NT2/D1 (cell line): ENCODE data around the gene RAB17.

ENCODE experiments used
- SUZ12 ChIP-seq: IDR thresholded peaks from 2 replicates; pipeline ENCODE4 v1.6.1; 2011; ENCODE audit not compliant: insufficient read length, insufficient read depth; ENCODE audit errors: extremely low read depth
- YY1 ChIP-seq: IDR thresholded peaks from 2 replicates; pipeline ENCODE4 v1.6.1; 2011; ENCODE audit not compliant: insufficient read length, insufficient read depth
- ZNF274 ChIP-seq: IDR thresholded peaks from 2 replicates; pipeline ENCODE4 v1.6.1; 2011; ENCODE audit warnings: mild to moderate bottlenecking, low read depth, low read length

DNA sequence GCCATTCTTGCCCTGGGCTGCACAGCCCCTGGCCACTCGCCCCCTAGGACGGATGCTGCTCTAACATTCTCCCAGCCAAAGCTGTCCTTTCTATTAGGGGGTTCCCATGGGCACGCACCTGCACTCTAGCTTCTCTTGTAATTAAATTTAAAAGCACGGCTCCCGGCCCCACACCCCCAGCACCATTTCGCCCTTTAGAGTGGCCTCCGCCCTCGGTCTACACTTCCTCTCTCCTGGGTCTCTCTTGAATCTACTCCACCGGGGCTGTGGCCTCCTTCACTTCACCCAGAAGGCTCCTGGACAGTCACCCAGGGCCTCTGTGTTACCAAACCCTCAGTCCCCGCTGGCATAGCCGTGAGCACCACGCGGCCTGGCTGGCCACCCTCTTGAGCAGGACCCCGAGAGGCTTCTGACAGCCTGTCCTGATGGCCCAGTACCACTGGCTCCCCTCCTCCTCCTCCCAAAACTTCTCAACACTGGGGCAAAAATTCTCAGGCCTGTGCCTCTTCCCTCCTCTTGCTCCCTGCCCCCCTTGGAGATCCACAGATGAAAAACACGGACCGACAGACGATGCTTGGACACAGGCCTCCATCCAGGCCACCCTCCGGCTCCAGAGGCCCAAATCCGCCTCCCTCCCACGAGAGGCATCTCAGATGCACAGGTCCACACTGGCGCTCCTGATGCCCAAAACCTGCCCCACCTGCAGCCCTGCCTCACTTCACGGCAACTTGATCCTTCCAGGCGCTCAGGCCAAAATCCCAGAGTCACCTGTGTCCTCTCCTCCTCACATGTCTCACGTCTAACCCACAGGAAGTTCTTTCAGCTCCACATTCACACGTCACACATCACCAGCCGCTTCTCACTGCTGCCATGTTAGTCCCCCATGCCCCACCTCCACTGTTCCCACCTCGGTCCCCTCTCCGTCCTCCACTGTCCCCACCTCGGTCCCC lies 6.9 kb upstream of the RAB17 start:
- no peak for TF ChIP-seq SUZ12
- no peak for TF ChIP-seq YY1
- TF ChIP-seq ZNF274: no peak
